Measurements from ENCODE around the gene EBPL. TPM values are rescaled to one million over a fixed set of nuclear protein-coding genes. Genes with fewer than 3 reads are reported as not detected.

EBPL gene
- total RNA-seq, 1 donor from 2014 or later: 26.4 TPM

DNA sequence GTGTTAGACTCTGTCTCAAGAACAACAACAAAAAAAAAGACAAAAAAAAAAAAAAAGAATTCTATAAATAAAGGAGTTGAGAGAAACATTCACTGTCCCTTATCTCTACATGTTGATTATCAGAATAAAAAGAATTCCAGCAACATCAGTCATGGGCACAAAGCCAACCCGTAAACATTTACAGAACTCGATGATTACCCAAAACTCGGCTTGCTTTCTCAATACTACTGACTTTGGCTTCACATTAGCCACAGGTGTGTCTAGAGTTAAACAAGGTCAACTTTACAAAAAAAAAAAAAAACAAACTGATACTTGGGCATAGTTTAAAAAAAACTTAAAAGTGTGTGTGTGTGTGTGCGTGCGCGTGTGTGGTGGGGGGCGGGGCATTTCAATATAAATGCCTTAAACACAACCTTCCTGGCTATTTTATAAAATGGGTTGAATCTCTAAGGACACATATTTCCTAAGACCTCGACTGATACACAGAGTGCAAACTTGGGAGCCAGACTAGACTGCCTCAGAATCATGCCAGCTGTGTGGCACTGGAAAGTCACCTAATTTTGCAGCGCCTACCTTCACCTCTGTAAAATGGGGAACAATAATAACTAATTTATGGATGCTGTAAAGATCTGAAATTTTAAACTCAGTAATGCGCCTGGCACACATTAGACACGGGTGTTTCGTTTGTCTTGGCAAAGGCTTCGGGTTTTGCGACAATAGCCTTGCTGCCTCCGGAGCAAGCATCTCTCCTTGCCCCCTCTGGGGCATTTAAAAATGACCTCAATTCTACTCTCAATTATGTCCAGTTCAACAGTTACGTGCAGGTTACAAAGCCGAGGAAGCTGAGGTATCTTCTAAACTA lies 922 bp downstream of the EBPL start:
- no peak for DNase-seq
- Mint-ChIP-seq H3K27me3 (ENCODE audit: unreplicated experiment) (peaks cover 4% of the 10 kb centered on the region), H3K4me1 (ENCODE audit: low read depth, unreplicated experiment) (peaks cover 8% of the 10 kb centered on the region), H3K4me3 (ENCODE audit: unreplicated experiment) (peak overlapping the region; percentile 96), H3K36me3 (ENCODE audit: unreplicated experiment) (no peaks in the 10 kb centered on the region), H3K27ac (ENCODE audit: unreplicated experiment) (peak overlapping the region; percentile 96), H3K9me3 (ENCODE audit: unreplicated experiment) (peaks cover 5% of the 10 kb centered on the region)
- TF ChIP-seq, protein P1, sequence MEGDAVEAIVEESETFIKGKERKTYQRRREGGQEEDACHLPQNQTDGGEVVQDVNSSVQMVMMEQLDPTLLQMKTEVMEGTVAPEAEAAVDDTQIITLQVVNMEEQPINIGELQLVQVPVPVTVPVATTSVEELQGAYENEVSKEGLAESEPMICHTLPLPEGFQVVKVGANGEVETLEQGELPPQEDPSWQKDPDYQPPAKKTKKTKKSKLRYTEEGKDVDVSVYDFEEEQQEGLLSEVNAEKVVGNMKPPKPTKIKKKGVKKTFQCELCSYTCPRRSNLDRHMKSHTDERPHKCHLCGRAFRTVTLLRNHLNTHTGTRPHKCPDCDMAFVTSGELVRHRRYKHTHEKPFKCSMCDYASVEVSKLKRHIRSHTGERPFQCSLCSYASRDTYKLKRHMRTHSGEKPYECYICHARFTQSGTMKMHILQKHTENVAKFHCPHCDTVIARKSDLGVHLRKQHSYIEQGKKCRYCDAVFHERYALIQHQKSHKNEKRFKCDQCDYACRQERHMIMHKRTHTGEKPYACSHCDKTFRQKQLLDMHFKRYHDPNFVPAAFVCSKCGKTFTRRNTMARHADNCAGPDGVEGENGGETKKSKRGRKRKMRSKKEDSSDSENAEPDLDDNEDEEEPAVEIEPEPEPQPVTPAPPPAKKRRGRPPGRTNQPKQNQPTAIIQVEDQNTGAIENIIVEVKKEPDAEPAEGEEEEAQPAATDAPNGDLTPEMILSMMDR (IDR thresholded peaks at IDR 0.05; ENCODE audit: partially characterized antibody, unreplicated experiment): peak; percentile 2

GRCh38 chr13:49683489-49683888 lies 7.8 kb downstream of the EBPL start:
- Mint-ChIP-seq H3K27me3 (ENCODE audit: unreplicated experiment) (peaks cover 2% of the 10 kb centered on the region), H3K9me3 (ENCODE audit: unreplicated experiment) (no peaks in the 10 kb centered on the region), H3K4me3 (ENCODE audit: unreplicated experiment) (no peak overlapping the region), H3K4me1 (ENCODE audit: low read depth, unreplicated experiment) (no peaks in the 10 kb centered on the region), H3K27ac (ENCODE audit: unreplicated experiment) (no peak overlapping the region), H3K36me3 (ENCODE audit: unreplicated experiment) (no peaks in the 10 kb centered on the region)
- TF ChIP-seq, protein P1 (IDR thresholded peaks at IDR 0.05; ENCODE audit: partially characterized antibody, unreplicated experiment): no peak
- DNase-seq: no peak

GRCh38 chr13:49681842-49682435 lies 9.3 kb downstream of the EBPL start:
- DNase-seq: peak; percentile 32
- H3K4me1 Mint-ChIP-seq (ENCODE audit: low read depth, unreplicated experiment): no peaks in the 10 kb centered on the region
- TF ChIP-seq, protein P1 (IDR thresholded peaks at IDR 0.05; ENCODE audit: partially characterized antibody, unreplicated experiment): no peak
- no peak overlapping the region for H3K4me3 Mint-ChIP-seq (ENCODE audit: unreplicated experiment)
- peak overlapping the region; percentile 6 for H3K27ac Mint-ChIP-seq (ENCODE audit: unreplicated experiment)
- peaks cover 2% of the 10 kb centered on the region for H3K27me3 Mint-ChIP-seq (ENCODE audit: unreplicated experiment)
- H3K36me3 Mint-ChIP-seq (ENCODE audit: unreplicated experiment): no peaks in the 10 kb centered on the region
- H3K9me3 Mint-ChIP-seq (ENCODE audit: unreplicated experiment): no peaks in the 10 kb centered on the region

GRCh38 chr13:49679246-49679645 lies 12.0 kb downstream of the EBPL start:
- Mint-ChIP-seq H3K9me3 (ENCODE audit: unreplicated experiment) (no peaks in the 10 kb centered on the region), H3K36me3 (ENCODE audit: unreplicated experiment) (no peaks in the 10 kb centered on the region), H3K4me1 (ENCODE audit: low read depth, unreplicated experiment) (no peaks in the 10 kb centered on the region), H3K4me3 (ENCODE audit: unreplicated experiment) (no peak overlapping the region), H3K27me3 (ENCODE audit: unreplicated experiment) (peaks cover 1% of the 10 kb centered on the region), H3K27ac (ENCODE audit: unreplicated experiment) (no peak overlapping the region)
- no peak for DNase-seq
- TF ChIP-seq, protein P1 (IDR thresholded peaks at IDR 0.05; ENCODE audit: partially characterized antibody, unreplicated experiment): no peak
